T-helper 1 cell treated with Interleukin-12 subunit alpha and Interleukin-12 subunit beta and Interleukin-4 antibody, amounts not matched to agents 30 μg/mL and 1 μg/mL, for 36 hours (primary cell): ENCODE measurements around the gene BTBD6.
"Not testable (repeated sequence)": the region's sequence is repeated elsewhere in the genome, so short reads cannot be mapped to it uniquely, and the experiment has no call there.

Experiments
- H3K27ac Mint-ChIP-seq: one replicate; pipeline ENCODE4 v1.8.0; 2021; ENCODE audit warnings: mild to moderate bottlenecking, mixed read lengths
- H3K27me3 Mint-ChIP-seq: one replicate; pipeline ENCODE4 v1.8.0; 2021; ENCODE audit warnings: low read depth, mixed read lengths
- H3K36me3 Mint-ChIP-seq: one replicate; pipeline ENCODE4 v1.8.0; 2021; ENCODE audit warnings: low read depth, mixed read lengths
- H3K4me1 Mint-ChIP-seq: one replicate; pipeline ENCODE4 v1.8.0; 2021; ENCODE audit warnings: low read depth, mixed read lengths
- H3K4me3 Mint-ChIP-seq: one replicate; pipeline ENCODE4 v1.8.0; 2021; ENCODE audit warnings: mild to moderate bottlenecking, moderate library complexity, mixed read lengths
- H3K9me3 Mint-ChIP-seq: one replicate; pipeline ENCODE4 v1.8.0; 2021; ENCODE audit warnings: mixed read lengths

BTBD6 gene

GRCh38 chr14:105260959-105261358 lies 12.6 kb downstream of the BTBD6 start:
- peaks cover 6% of the 10 kb centered on the region for H3K4me1 Mint-ChIP-seq
- no peak overlapping the region for H3K4me3 Mint-ChIP-seq
- peaks cover 8% of the 10 kb centered on the region for H3K36me3 Mint-ChIP-seq
- H3K27ac Mint-ChIP-seq: no peak overlapping the region
- no peaks in the 10 kb centered on the region for H3K9me3 Mint-ChIP-seq
- H3K27me3 Mint-ChIP-seq: no peaks in the 10 kb centered on the region

DNA sequence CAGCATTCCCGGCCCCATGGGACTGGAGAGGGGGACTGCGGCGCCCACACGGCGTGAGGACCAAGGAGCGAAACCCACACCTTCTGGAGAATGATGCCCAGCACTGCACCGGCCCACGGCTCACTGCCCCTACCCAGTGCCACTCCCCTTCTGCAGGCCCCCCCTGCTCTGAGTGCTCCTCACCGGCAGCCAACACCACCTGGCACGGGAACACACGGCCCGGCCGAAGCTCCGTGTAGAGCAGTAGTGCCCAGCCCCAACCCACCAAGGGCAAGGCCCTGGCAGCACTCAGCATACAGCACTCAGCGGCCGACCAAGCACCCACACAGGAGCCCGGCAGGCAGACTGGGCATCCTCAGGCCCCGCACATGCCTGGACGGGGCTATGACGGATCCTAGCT lies 13.4 kb downstream of the BTBD6 start:
- Mint-ChIP-seq H3K27me3 (no peaks in the 10 kb centered on the region), H3K27ac (no peak overlapping the region), H3K36me3 (peaks cover 8% of the 10 kb centered on the region), H3K4me3 (no peak overlapping the region), H3K9me3 (no peaks in the 10 kb centered on the region), H3K4me1 (peaks cover 9% of the 10 kb centered on the region)

GRCh38 chr14:105267820-105268548 lies 19.7 kb downstream of the BTBD6 start:
- no peaks in the 10 kb centered on the region for H3K27me3 Mint-ChIP-seq
- H3K4me1 Mint-ChIP-seq: peaks cover 5% of the 10 kb centered on the region
- peaks cover 5% of the 10 kb centered on the region for H3K36me3 Mint-ChIP-seq
- H3K9me3 Mint-ChIP-seq: no peaks in the 10 kb centered on the region
- H3K27ac Mint-ChIP-seq: no peak overlapping the region
- no peak overlapping the region for H3K4me3 Mint-ChIP-seq

DNA sequence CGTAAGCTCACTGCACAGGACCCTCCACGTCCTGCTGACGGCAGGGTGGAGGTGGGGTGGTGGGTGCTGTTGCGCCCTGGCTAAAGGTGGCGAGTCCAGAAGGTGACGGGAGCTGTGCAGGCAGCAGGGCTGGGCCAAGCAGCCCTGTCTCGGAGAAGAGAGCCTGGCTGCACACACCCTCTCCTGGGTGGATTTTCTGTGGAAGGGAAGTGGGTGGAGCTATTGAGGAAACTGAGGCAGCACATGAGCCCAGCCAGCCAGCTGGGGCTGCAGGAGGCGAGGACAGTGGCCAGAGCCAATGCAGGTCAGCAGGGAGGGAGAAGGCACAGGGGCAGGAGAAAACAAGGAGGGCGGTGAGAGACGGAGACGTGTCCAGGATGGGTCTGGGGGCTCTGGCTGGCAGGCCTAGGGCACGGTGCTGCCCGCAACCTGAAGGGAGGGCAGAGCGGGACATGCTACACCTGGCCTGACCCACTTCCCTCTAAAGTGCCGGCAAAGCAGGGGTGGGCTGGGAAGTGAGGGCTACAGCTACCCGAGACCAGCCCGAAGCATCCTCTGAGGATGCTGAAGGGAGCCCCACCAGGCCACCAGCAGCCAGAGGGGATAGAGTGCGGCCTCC lies 20.5 kb downstream of the BTBD6 start:
- Mint-ChIP-seq H3K4me1 (peaks cover 5% of the 10 kb centered on the region), H3K27ac (no peak overlapping the region), H3K9me3 (no peaks in the 10 kb centered on the region), H3K27me3 (no peaks in the 10 kb centered on the region), H3K36me3 (peaks cover 4% of the 10 kb centered on the region), H3K4me3 (no peak overlapping the region)

- Mint-ChIP-seq H3K4me3 (no peak overlapping the region), H3K4me1 (peaks cover 5% of the 10 kb centered on the region), H3K27ac (no peak overlapping the region), H3K36me3 (peaks cover 2% of the 10 kb centered on the region), H3K27me3 (no peaks in the 10 kb centered on the region), H3K9me3 (no peaks in the 10 kb centered on the region)
These were observed 21.1 kb downstream of the BTBD6 start for GRCh38 chr14:105269405-105269804.

- no peaks in the 10 kb centered on the region for H3K27me3 Mint-ChIP-seq
These were observed 23.0 kb downstream of the BTBD6 start for GRCh38 chr14:105271224-105271890.

DNA sequence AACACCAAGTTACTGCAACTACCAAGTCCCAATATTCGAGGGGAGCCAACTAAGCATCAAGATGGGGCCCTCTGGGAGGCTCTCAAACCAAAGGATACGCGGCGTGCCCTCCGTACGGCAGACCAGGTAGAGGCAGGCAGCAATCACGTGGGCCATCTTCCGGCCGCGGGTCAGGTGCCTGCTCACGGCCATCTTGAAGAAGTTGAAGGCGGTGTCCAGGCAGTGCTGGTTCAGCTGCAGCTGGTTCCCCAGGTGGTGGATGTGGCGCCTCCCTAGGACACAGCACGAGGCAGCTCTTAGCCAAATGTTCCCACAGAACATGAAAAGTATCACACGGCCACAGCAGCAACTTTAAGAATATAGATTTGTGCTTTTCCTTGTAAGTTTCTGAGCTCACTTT lies 24.3 kb downstream of the BTBD6 start:
- no peaks in the 10 kb centered on the region for H3K27me3 Mint-ChIP-seq
- peaks cover 3% of the 10 kb centered on the region for H3K4me1 Mint-ChIP-seq
- no peaks in the 10 kb centered on the region for H3K9me3 Mint-ChIP-seq
- no peak overlapping the region for H3K27ac Mint-ChIP-seq
- no peak overlapping the region for H3K4me3 Mint-ChIP-seq
- H3K36me3 Mint-ChIP-seq: no peaks in the 10 kb centered on the region

More at GRCh38 chr14:105271224-105271890, 23.0 kb downstream of the BTBD6 start:
- Mint-ChIP-seq H3K9me3 (no peaks in the 10 kb centered on the region), H3K36me3 (no peaks in the 10 kb centered on the region), H3K27ac (no peak overlapping the region), H3K4me1 (peaks cover 5% of the 10 kb centered on the region), H3K4me3 (no peak overlapping the region)

GRCh38 chr14:105273062-105273461 lies 24.7 kb downstream of the BTBD6 start:
- peaks cover 3% of the 10 kb centered on the region for H3K4me1 Mint-ChIP-seq
- no peaks in the 10 kb centered on the region for H3K9me3 Mint-ChIP-seq
- no peaks in the 10 kb centered on the region for H3K27me3 Mint-ChIP-seq
- no peaks in the 10 kb centered on the region for H3K36me3 Mint-ChIP-seq
- no peak overlapping the region for H3K27ac Mint-ChIP-seq
- H3K4me3 Mint-ChIP-seq: no peak overlapping the region

DNA sequence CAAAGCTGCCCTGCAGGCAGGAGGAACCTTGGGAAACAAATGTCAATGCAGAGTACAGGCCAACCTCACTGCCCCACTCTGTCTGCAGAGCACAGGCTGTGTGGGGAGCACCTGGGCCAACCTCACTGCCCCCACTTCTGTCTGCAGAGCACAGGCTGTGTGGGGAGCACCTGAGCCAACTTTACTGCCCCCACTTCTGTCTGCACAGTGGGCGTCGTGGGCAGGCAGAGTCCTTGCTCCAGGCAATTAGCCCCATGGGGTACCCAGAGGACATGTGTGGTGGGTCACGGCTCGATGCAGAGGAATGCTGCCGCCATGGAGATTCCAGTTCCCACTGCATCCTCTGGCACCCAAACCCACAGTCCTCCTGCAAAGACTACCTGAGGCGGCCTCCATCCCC lies 26.3 kb downstream of the BTBD6 start:
- H3K36me3 Mint-ChIP-seq: no peaks in the 10 kb centered on the region
- H3K27me3 Mint-ChIP-seq: no peaks in the 10 kb centered on the region
- no peak overlapping the region for H3K27ac Mint-ChIP-seq
- no peaks in the 10 kb centered on the region for H3K9me3 Mint-ChIP-seq
- peaks cover 3% of the 10 kb centered on the region for H3K4me1 Mint-ChIP-seq
- H3K4me3 Mint-ChIP-seq: no peak overlapping the region

DNA sequence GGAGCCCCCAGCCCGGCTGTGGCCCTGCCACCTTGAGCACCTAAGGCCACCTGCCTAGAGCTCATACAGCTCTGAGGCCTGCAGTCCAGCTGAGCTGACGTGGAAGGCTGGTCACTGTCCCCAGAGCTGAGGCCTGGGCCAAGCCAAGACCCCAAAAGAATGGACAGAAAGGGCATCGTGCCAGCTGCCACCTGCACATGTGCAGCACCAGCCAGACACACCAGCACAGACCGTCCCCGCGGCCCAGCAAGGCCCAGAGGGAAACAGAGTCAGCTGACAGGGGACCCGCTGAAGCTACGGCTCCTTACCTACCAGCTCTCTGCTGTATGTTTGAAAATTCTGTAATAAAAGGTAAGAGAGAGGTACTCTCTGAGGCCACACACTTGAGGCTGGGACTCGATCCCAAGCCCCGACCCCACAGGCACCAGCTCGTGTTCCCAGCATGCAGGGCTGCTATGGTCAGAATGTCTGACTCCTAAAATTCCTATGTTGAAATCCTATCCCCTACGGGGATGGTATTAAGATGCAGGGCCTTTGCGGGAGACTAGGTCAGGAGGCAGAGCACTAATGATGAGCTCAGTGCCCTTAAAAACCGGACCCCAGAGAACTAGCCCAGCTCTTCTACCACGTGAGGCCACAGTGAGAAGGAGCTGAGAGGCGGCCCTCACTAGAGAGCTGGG lies 27.1 kb downstream of the BTBD6 start:
- Mint-ChIP-seq H3K36me3 (no peaks in the 10 kb centered on the region), H3K9me3 (no peaks in the 10 kb centered on the region), H3K4me1 (peaks cover 6% of the 10 kb centered on the region), H3K27me3 (no peaks in the 10 kb centered on the region), H3K4me3 (no peak overlapping the region), H3K27ac (no peak overlapping the region)

DNA sequence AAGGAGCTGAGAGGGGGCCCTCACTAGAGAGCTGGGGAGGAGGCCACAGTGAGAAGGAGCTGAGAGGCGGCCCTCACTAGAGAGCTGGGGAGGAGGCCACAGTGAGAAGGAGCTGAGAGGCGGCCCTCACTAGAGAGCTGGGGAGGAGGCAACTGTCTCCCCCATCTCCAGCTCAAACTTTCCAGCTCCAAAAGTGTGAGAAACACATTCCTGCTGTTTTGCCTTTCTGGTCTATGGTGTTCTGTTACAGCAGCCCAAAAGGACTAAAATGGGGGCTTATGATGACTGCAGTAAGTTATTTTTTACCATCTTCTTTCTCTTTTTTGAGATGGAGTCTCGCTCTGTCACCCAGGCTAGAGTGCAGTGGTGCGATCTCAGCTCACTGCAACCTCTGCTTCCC lies 29.1 kb downstream of the BTBD6 start:
- not testable (repeated sequence) for H3K4me1 Mint-ChIP-seq, H3K27me3 Mint-ChIP-seq, H3K27ac Mint-ChIP-seq, H3K4me3 Mint-ChIP-seq, H3K36me3 Mint-ChIP-seq, H3K9me3 Mint-ChIP-seq

DNA sequence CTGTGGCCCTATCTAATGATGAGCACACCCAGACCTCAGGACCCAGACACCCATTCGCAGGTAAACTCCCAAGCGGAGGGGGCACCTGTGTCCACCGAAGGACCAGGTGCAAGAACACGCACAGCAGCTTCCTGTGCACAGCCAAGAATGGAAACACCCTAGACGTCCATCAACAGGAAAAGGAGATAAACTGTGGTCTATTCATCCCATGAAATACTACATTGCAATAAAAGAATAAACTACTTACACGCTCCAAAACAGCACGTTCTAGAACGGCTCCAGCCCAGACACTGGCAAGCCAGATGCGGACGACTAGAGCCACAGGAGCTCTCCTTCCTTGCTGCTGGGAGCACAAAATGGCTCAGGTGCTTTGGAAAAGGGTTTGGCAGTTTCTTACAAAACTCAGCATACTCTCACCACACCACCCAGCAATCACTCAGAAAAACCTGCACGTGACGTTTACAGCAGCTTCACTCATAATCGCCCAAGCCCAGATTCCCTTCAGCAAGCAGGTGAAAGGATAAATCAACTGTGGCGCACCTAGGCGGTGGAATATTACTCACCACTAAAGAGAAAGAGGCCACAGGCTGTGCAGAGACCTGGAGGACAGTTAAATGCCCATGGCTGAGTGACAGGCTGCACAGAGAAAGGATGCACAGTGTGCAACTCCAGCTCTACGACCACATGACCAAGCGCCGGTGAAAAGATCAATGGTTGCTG lies 31.5 kb downstream of the BTBD6 start:
- peaks cover 8% of the 10 kb centered on the region for H3K36me3 Mint-ChIP-seq
- peaks cover 22% of the 10 kb centered on the region for H3K4me1 Mint-ChIP-seq
- H3K27ac Mint-ChIP-seq: no peak overlapping the region
- H3K9me3 Mint-ChIP-seq: no peaks in the 10 kb centered on the region
- no peak overlapping the region for H3K4me3 Mint-ChIP-seq
- no peaks in the 10 kb centered on the region for H3K27me3 Mint-ChIP-seq

GRCh38 chr14:105280525-105280924 lies 32.2 kb downstream of the BTBD6 start:
- peaks cover 22% of the 10 kb centered on the region for H3K4me1 Mint-ChIP-seq
- peaks cover 13% of the 10 kb centered on the region for H3K36me3 Mint-ChIP-seq
- no peaks in the 10 kb centered on the region for H3K9me3 Mint-ChIP-seq
- no peaks in the 10 kb centered on the region for H3K27me3 Mint-ChIP-seq
- no peak overlapping the region for H3K27ac Mint-ChIP-seq
- no peak overlapping the region for H3K4me3 Mint-ChIP-seq

GRCh38 chr14:105281371-105282097 lies 33.2 kb downstream of the BTBD6 start:
- peaks cover 22% of the 10 kb centered on the region for H3K4me1 Mint-ChIP-seq
- H3K27me3 Mint-ChIP-seq: no peaks in the 10 kb centered on the region
- H3K4me3 Mint-ChIP-seq: no peak overlapping the region
- H3K9me3 Mint-ChIP-seq: no peaks in the 10 kb centered on the region
- H3K27ac Mint-ChIP-seq: peak overlapping the region; percentile 3
- peaks cover 13% of the 10 kb centered on the region for H3K36me3 Mint-ChIP-seq
